NCI-H524 (cell line): ENCODE results near the gene IDH3B.
"Not testable (repeated sequence)": the region's sequence is repeated elsewhere in the genome, so short reads cannot be mapped to it uniquely, and the experiment has no call there.

Experiments used
- DNase-seq, 2 experiments: peaks; one replicate each; lab custom pipeline; 2025; lab: John Stamatoyannopoulos, UW

Gene IDH3B

GRCh38 chr20:2694519-2694918, 30.5 kb upstream of the IDH3B start:
- DNase-seq = peak in 1 of 2 experiments; percentile 26

DNA sequence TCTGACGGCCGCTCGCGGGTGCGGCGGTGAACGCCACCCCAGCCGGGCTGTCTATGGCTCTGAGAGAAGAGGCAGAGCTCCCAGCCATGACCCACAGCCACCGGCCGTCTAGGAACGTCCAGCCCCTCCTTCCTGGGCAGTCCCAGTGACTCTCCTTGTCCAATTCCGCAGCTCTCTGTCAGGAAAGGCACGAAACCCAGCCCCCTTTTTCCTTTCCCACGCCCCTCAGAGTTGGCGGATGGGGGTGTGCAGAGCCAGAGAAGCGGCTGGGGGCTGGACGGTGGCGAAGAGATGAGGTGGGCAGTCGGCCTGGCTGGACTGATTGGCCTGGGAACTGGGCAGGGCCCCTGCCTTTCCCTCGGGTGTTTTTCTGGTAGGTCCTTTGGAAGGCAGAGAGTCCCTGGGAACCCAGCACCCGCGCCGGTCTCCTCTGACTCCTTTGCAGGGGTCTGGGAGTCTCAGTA, 30.0 kb upstream of the IDH3B start:
- no peak for DNase-seq

DNA sequence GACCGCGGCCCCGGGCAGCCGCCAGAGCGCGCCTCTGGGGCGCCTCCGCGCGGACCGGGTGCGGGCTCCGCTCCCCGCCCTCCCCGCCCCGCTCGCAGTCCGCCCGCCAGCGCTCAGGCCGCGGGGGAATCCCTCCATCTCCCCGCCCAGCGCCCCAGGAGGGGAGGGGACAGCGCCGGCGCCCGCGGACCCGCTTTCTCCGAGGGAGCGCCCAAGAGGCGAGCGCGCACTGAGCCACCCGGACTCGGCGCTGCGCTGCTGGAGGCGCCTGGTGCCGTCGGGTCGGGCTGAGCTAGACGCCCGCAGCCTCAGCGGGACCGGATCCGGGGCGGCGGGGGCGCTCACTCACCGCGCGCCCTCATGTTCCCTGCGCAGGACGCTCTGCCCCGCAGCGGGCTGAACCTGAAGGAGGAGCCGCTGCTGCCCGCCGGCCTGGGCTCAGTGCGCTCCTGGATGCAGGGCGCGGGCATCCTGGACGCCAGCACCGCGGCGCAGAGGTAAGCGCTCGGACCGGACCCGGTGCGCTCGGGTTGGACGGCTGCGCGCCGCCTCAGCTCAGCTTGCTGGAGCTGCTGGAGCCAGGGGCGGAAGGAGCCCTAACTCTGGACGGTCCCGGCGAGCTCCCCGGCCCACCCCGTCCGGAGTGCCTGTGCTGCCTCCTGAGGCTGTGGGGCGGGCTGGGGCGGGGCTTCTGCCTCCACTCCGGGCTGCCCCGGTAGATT, 29.4 kb upstream of the IDH3B start:
- no peak for DNase-seq

DNA sequence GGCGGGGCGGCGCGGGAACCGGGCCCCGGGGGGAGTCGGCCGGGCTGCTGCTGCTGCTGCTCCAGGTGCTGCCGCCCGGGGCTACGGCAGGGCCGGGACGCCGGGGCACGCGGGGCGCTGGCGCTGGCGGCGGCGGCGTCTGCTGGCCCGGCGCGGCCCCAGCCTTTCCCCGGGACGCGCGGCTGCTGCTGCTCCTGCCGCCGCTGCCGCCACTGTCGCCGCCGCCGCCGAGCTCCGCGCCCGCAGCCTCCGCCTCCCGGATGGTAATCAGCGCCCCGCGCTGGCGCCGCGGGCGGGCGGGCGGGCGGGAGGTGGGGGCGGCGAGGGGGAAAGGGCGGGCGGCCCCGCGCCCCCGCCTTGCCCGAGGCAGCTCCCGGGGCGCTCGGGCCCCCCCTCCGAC, 28.9 kb upstream of the IDH3B start:
- DNase-seq = no peak

DNA sequence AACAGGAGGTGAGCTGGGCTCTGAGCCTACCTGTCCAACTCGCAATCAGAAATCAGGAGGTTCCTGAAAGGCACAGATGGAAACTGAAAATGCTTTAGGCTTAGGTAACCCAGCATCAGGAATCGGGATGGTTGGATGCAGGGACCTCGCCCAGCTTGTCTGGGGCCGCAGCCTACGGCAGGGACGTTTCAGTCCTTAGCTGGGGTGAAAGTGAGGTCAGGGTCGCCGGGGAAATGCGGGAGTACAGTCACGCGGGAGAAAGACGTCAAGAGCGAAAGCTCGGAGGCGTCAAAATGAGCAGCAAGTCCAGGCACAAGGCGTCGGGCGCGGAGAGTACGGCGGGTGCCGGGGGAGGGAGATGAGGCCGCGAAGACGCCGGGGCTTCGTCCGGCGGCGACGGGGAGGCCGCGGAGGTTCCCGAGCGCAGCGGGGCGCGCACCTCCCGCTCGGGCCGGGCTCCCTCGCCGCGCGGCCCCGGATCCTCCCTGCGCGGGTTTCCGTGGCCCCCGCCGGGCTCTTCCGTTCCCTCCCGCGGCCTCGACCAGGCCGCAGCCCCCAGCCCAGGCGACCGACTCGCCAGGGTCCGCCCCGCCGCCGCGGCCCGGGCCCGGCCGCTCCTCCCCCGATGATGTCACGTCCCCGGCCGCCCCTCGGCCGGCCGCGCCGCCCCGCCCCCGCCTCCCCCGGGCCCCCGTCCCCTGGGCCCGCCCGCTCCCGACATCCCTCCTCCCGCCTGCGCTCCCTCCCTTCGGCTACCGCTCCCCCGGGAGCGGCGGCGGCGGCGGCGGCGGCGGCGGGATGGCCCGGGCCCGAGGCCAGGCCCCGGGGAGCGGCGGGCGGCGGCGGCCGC, 28.2 kb upstream of the IDH3B start, which contains the start of gene EBF4:
Gene EBF4, plus strand, starts transcription at position 745 of the 850 bp plus-strand sequence. CDS start 866 bp downstream, outside the sequence.
- DNase-seq = peak; percentile 28 to 29

DNA sequence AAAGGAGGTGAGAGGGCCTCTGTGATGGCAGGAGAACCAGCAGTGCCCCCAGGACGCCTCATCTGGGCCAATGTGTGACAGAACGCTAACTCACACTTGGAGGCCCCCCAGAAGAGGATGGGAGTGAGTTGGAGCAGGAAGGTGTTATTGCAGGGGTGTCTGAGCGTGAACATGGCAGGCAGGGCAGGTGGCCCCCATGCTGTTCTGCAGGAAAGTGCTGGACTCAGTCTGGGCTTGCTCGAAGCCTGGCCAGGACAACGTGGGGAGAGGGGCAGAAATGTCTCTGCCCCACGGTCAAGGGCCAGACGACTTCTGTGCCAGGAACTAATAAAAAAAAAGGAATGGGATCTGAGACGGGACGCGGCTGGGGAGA, 27.6 kb upstream of the IDH3B start:
- no peak for DNase-seq

DNA sequence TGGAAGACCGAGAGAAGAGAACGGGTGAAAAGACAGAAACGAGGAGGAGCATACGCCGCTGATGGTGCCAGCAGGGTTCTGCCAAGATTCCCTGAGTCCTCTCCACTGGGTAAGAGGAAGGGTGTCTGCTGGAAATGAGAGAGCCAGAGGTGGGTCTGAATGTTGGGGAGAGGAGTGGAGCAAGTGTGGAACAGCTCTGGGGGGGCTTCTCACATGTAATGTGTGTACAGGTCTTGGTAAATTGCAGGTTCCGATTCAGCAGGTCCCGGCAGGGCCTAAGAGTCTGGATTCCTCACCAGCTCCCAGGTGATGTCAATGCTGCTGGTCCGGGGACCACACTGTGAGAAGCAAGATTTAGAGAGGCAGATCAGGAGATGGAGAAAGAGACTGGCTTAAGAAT, 27.1 kb upstream of the IDH3B start:
- DNase-seq = no peak

GRCh38 chr20:2690718-2691117, 26.7 kb upstream of the IDH3B start:
- peak in 1 of 2 experiments; percentile 14 for DNase-seq

DNA sequence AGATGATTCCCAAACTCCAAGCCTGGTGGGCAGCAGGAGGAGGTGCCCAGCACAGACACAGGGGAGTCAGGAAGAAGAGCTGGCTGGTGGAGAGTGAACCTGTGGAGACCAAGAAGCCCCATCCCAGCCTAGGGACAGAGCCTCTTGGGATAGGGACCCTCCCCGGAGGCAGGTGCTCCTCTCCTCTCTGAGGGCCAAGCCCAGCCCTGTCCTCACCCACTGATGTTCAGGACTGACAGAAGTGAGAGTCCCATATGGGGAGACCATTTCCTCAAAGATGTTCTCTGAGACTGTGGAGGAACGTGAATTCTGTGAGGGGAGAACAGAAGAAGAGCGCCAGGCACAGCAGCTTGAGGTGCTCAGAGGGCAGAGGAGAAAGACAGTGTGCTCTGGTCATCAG, 26.2 kb upstream of the IDH3B start:
- DNase-seq = no peak

DNA sequence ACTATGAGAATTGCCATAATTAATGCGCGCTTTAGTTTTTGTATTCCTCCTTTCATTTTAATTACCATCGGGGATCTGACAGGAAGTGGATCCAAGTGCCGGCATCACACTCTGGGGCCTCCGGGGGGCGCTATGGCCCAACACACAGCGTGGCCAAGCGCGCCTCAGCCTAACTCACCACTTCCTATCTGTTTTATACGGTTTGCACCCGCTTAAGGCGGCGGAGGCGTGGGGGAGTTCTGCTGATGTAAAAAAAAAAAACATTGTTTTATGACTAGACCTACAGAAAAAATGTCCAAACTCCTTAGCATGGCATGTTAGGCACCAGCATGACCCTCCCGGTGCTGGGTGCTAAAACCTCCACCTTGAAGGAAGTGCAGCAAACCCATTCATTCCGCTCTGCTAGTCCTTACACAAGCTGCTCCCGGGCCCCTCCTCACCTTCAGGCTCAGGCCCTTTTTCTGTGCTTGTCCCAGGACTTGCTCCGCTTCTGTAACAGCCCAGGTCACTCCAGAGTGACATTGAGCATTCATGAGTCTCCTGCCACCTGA, 24.1 kb upstream of the IDH3B start:
- DNase-seq = peak in 1 of 2 experiments; percentile 62

DNA sequence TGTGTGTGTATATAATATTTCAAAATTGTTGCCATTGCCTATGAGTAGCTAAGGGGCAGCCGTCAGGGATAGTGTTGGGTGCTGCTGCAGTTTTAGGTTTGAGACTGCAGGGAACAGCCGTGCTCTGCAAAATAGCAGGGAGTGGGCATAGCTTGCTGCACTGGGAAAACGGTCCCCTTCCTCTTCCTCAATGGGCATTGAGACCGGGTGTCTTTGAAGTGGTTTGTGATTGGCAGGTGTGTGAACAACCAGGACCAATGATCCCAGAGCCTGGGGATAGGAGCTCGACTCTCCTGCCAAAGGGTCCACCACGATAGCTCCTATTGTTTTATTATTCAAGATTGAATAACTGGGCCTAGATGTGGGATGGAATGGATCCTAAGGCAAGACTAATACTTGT, 23.5 kb upstream of the IDH3B start:
- no peak for DNase-seq

DNA sequence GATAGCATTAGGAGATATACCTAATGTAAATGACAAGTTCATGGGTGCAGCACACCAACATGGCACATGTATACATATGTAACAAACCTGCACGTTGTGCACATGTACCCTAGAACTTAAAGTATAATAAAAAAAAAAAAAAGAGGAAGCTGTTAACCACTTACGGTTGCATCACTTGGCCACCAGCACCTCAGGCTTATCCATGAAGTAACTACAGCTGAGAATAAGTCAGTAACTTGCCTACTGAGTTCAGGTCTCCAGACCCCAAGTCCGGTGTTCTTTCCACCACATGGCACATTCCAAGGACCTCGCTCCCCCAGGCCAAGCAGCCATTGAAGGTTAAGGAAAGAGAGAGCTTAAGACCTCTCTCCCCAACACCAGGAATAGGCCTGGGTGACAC, 20.8 kb upstream of the IDH3B start:
- not testable (repeated sequence) for DNase-seq

GRCh38 chr20:2682040-2682439, 18.0 kb upstream of the IDH3B start:
- DNase-seq = not testable (repeated sequence)

DNA sequence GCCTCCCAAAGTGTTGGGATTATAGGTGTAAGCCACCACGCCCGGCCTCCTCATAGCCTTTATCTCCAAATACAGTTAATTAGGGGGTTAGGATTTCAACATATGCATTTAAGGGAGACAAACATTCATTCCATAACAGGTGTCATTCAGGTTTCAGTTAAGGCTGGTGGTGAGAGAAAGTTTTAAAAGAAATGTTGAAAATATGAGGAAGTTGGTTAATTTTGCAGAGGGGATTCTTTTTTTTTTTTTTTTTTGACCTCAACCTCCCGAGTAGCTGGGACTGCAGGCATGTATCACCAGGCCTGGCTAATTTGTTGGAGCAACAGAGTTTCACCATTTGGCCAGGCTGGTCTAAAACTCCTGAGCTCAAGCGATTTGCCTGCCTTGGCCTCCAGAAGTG, 16.0 kb upstream of the IDH3B start:
- DNase-seq = no peak

DNA sequence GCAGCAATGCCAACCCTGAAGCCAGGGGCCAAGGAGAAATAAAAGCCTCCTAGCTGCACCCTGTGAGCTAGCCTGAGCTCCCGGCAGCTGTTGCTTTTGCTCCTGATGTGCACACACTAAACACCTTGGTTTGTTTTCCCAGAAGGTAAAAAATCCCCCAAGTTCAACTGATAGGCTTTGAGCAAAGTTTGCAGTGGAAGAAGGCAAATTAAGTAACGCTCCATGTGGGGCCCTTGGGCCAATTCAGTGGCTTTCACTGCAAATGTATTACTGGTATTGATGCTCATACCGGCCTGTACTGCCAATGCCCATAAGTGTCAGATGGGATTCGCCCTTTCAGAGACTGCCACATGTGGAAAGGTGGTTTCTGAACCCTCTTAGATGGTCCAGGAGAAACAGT, 9.4 kb upstream of the IDH3B start:
- DNase-seq = no peak

GRCh38 chr20:2672446-2672845, 8.4 kb upstream of the IDH3B start:
- peak in 1 of 2 experiments; percentile 20 for DNase-seq

DNA sequence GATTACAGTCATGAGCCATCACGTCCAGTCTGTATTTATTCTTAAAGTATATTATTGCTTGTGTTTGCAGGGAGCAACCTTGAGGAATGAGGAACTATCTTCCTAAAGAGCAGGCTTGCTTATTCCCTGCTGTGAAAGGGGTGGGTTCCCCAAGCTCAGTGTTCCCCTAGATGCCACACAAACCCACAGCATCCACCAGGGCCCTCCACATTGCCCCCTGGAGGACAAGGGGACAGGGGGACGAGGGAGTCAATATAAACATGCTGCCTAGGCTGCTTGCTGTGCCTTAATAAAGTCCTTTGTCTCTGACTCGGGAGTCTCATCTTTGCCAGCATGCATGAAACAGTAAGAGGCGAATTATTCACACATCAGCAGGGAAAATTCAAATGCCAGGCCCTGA, 8.0 kb upstream of the IDH3B start:
- DNase-seq = no peak

GRCh38 chr20:2663364-2663886, 591 bp downstream of the IDH3B start:
- no peak for DNase-seq

- DNase-seq = no peak
Measured at GRCh38 chr20:2659547-2659946, 4.5 kb downstream of the IDH3B start.

- peak in 1 of 2 experiments; percentile 49 for DNase-seq
Measured at GRCh38 chr20:2658414-2659354, 5.3 kb downstream of the IDH3B start.

DNA sequence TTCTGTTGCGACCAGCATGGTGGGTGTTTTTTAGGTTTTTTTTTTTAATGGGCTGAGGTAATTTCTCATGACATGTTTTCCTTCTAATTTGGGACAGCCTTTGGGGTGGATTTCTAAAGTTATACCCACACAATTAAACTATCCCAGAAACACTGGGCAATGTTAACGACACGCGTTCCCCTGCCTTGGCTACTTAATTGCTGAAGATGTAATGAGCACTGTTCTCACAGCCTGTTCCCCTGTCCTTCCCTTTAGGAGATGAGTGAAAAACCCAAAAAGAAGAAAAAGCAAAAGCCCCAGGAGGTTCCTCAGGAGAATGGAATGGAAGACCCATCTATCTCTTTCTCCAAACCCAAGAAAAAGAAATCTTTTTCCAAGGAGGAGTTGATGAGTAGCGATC, 6.3 kb downstream of the IDH3B start:
- no peak for DNase-seq
